NT2/D1 (cell line): ENCODE data around the gene PLEK2.

Source experiments
- DNase-seq: peaks from one replicate; pipeline ENCODE4 v3.0.0-alpha.2; 2011; ENCODE audit warnings: low read depth, low spot score
- H3K27me3 ChIP-seq: 2 replicates; pipeline ENCODE4 v1.6.0; 2011; ENCODE audit warnings: mild to moderate bottlenecking; ENCODE audit not compliant: insufficient read length, insufficient read depth
- H3K36me3 ChIP-seq: 2 replicates; pipeline ENCODE4 v1.6.1; 2011; ENCODE audit warnings: mild to moderate bottlenecking, low read length, mixed read lengths; ENCODE audit not compliant: insufficient read depth, insufficient read length
- H3K4me1 ChIP-seq: 2 replicates; pipeline ENCODE4 v1.5.1; 2011; ENCODE audit not compliant: insufficient read depth, insufficient read length
- H3K4me3 ChIP-seq: 2 replicates; pipeline ENCODE4 v1.5.1; 2011; ENCODE audit warnings: low read depth; ENCODE audit not compliant: insufficient read length
- H3K9ac ChIP-seq: 2 replicates; pipeline ENCODE4 v1.6.0; 2011; ENCODE audit warnings: low read depth; ENCODE audit not compliant: insufficient read length
- H3K9me3 ChIP-seq: 2 replicates; pipeline ENCODE4 v1.5.1; 2011; ENCODE audit warnings: mild to moderate bottlenecking, low read length; ENCODE audit not compliant: insufficient read depth
- SUZ12 ChIP-seq: IDR thresholded peaks from 2 replicates; pipeline ENCODE4 v1.6.1; 2011; ENCODE audit not compliant: insufficient read length, insufficient read depth; ENCODE audit errors: extremely low read depth
- YY1 ChIP-seq: IDR thresholded peaks from 2 replicates; pipeline ENCODE4 v1.6.1; 2011; ENCODE audit not compliant: insufficient read length, insufficient read depth
- ZNF274 ChIP-seq: IDR thresholded peaks from 2 replicates; pipeline ENCODE4 v1.6.1; 2011; ENCODE audit warnings: mild to moderate bottlenecking, low read depth, low read length

Gene PLEK2

GRCh38 chr14:67395086-67395875 lies 16.7 kb downstream of the PLEK2 start:
- Histone ChIP-seq H3K4me1 (peaks cover 3% of the 10 kb centered on the region), H3K9me3 (no peaks in the 10 kb centered on the region), H3K9ac (peak overlapping the region; percentile 21), H3K27me3 (no peaks in the 10 kb centered on the region), H3K36me3 (no peaks in the 10 kb centered on the region), H3K4me3 (no peak overlapping the region)
- TF ChIP-seq ZNF274 (no peak), YY1 (no peak), SUZ12 (no peak)
- DNase-seq = no peak

GRCh38 chr14:67393689-67394088 lies 18.3 kb downstream of the PLEK2 start:
- H3K4me3 ChIP-seq = no peak overlapping the region
- DNase-seq = no peak
- H3K9ac ChIP-seq = no peak overlapping the region
- peaks cover 3% of the 10 kb centered on the region for H3K4me1 ChIP-seq
- H3K36me3 ChIP-seq = no peaks in the 10 kb centered on the region
- no peak for TF ChIP-seq YY1
- TF ChIP-seq SUZ12 = no peak
- TF ChIP-seq ZNF274 = no peak
- H3K27me3 ChIP-seq = no peaks in the 10 kb centered on the region
- no peaks in the 10 kb centered on the region for H3K9me3 ChIP-seq

GRCh38 chr14:67392800-67393199 lies 19.2 kb downstream of the PLEK2 start:
- Histone ChIP-seq H3K9me3 (no peaks in the 10 kb centered on the region), H3K4me1 (peaks cover 3% of the 10 kb centered on the region), H3K27me3 (no peaks in the 10 kb centered on the region), H3K4me3 (no peak overlapping the region), H3K9ac (no peak overlapping the region), H3K36me3 (no peaks in the 10 kb centered on the region)
- TF ChIP-seq SUZ12 (no peak), ZNF274 (no peak), YY1 (no peak)
- DNase-seq = no peak

DNA sequence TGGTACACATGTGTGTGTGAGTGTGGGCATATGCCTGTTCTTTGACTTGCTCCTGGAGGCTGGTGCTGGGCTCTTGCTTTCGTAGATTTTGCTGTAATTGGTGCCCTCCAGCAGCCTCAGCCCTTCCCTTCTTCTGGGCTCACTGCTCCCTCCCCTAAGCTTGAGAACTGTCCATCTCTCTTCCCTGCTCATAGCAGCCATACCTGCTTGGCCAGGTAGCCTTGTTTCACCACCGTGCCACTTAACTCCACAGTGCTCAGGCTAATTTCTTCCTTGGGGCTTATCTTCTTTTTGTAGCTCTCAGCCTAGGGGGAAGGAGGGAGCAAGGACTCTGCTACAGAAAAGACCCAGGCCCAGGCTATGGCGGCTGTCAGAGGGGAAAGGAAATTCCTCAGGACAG lies 19.8 kb downstream of the PLEK2 start:
- Histone ChIP-seq H3K9ac (no peak overlapping the region), H3K27me3 (no peaks in the 10 kb centered on the region), H3K36me3 (no peaks in the 10 kb centered on the region), H3K9me3 (no peaks in the 10 kb centered on the region), H3K4me3 (no peak overlapping the region), H3K4me1 (peaks cover 3% of the 10 kb centered on the region)
- DNase-seq = no peak
- TF ChIP-seq YY1 (no peak), ZNF274 (no peak), SUZ12 (no peak)

- DNase-seq = no peak
- H3K36me3 ChIP-seq = peaks cover 4% of the 10 kb centered on the region
- H3K4me3 ChIP-seq = no peak overlapping the region
- TF ChIP-seq YY1 (no peak), SUZ12 (no peak), ZNF274 (no peak)
- no peaks in the 10 kb centered on the region for H3K9me3 ChIP-seq
- H3K9ac ChIP-seq = no peak overlapping the region
- peaks cover 3% of the 10 kb centered on the region for H3K4me1 ChIP-seq
- H3K27me3 ChIP-seq = no peaks in the 10 kb centered on the region
These were observed 20.7 kb downstream of the PLEK2 start for GRCh38 chr14:67391268-67391667.

- TF ChIP-seq ZNF274 (no peak), YY1 (no peak), SUZ12 (no peak)
- DNase-seq = no peak
- Histone ChIP-seq H3K36me3 (peaks cover 14% of the 10 kb centered on the region), H3K4me1 (peaks cover 3% of the 10 kb centered on the region), H3K27me3 (no peaks in the 10 kb centered on the region), H3K4me3 (no peak overlapping the region), H3K9me3 (no peaks in the 10 kb centered on the region), H3K9ac (no peak overlapping the region)
These were observed 22.0 kb downstream of the PLEK2 start for GRCh38 chr14:67389811-67390534.

GRCh38 chr14:67389275-67389674 lies 22.7 kb downstream of the PLEK2 start:
- H3K9me3 ChIP-seq = no peaks in the 10 kb centered on the region
- H3K9ac ChIP-seq = no peak overlapping the region
- no peaks in the 10 kb centered on the region for H3K27me3 ChIP-seq
- H3K4me1 ChIP-seq = peaks cover 3% of the 10 kb centered on the region
- DNase-seq = no peak
- H3K36me3 ChIP-seq = peaks cover 21% of the 10 kb centered on the region
- TF ChIP-seq ZNF274 (no peak), SUZ12 (no peak), YY1 (no peak)
- H3K4me3 ChIP-seq = no peak overlapping the region
